ENCODE results near the gene ETS2.
A peak's percentile ranks its signal among the peaks of the same experiment; 100 is the strongest.

ETS2 gene

GRCh38 chr21:38802050-38803026, 3.4 kb upstream of the ETS2 start:
- H3K27ac ChIP-seq: peak overlapping the region; percentile 52
- TF ChIP-seq ZFX (IDR thresholded peaks at IDR 0.05; ENCODE audit: borderline replicate concordance): no peak
- TF ChIP-seq CTCF (IDR thresholded peaks at IDR 0.05): no peak

GRCh38 chr21:38803075-38803660, 2.6 kb upstream of the ETS2 start:
- TF ChIP-seq ZFX (IDR thresholded peaks at IDR 0.05; ENCODE audit: borderline replicate concordance) (no peak), CTCF (IDR thresholded peaks at IDR 0.05) (no peak)
- H3K27ac ChIP-seq: peak overlapping the region; percentile 52

GRCh38 chr21:38804030-38804788, 1.5 kb upstream of the ETS2 start:
- TF ChIP-seq CTCF (IDR thresholded peaks at IDR 0.05): no peak
- no peak for TF ChIP-seq ZFX (IDR thresholded peaks at IDR 0.05; ENCODE audit: borderline replicate concordance)
- H3K27ac ChIP-seq: no peak overlapping the region

GRCh38 chr21:38804789-38805327, 871 bp upstream of the ETS2 start:
- peak overlapping the region; percentile 67 for H3K27ac ChIP-seq

GRCh38 chr21:38806153-38806941, 618 bp downstream of the ETS2 start:
- H3K27ac ChIP-seq: peak overlapping the region; percentile 67
- TF ChIP-seq CTCF (IDR thresholded peaks at IDR 0.05) (0 out of 2 replicates have a peak, but pooled peaks have one; percentile 13), ZFX (IDR thresholded peaks at IDR 0.05; ENCODE audit: borderline replicate concordance) (no peak)

More at GRCh38 chr21:38804789-38805327, 871 bp upstream of the ETS2 start:
- peak; percentile 76 for TF ChIP-seq CTCF (IDR thresholded peaks at IDR 0.05)
- no peak for TF ChIP-seq ZFX (IDR thresholded peaks at IDR 0.05; ENCODE audit: borderline replicate concordance)

- H3K27ac ChIP-seq: no peak overlapping the region
- TF ChIP-seq CTCF (IDR thresholded peaks at IDR 0.05): no peak
- TF ChIP-seq ZFX (IDR thresholded peaks at IDR 0.05; ENCODE audit: borderline replicate concordance): no peak
Measured at GRCh38 chr21:38806942-38807284, 1.2 kb downstream of the ETS2 start.
